ENCODE results near the gene LARGE1.

The LARGE1 gene

DNA sequence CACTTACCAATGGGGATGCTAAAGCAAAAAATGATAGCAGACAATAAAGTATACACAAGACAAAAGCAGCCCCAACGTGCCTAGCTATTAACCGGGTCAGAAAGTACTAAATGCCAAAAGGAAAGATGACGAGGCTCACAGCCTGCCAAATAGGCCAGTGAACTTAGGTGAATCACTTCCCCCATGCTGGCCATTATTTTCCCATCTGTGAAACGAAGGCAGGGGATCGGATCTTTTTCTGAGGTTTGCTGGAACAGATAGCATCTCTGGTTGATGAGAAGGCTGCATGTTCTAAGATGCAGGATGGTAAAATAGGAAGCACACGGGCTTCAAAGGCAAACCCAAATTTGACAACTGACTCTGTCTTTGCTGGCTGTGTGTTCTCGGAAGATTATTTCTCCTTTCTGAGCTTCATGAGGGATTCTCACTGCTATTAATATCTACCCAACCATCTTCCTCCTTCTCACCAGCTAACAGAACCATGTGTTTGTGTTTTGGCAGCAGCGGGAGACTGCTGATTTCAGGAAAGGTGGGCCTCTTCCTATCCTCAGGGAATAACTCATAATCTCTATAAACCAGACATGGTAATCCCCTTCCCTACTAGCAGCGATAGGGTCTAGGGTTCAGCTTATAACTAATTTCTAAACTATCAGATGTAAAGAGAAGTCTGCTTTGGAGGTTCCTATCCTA lies 390.7 kb downstream of the LARGE1 start:
- Histone ChIP-seq H3K4me1 (ENCODE audit: control insufficient read depth, insufficient read depth, low read length) (peaks cover 11% of the 10 kb centered on the region), H3K9me3 (ENCODE audit: control insufficient read depth, low read length) (no peaks in the 10 kb centered on the region), H3K9ac (ENCODE audit: low read length) (no peak overlapping the region), H3K36me3 (ENCODE audit: control insufficient read depth, insufficient read depth, low read length, severe bottlenecking) (no peaks in the 10 kb centered on the region), H3K4me3 (ENCODE audit: low read length) (no peak overlapping the region), H3K27me3 (replicated peaks; ENCODE audit: control insufficient read depth, insufficient read depth, low read length) (no peaks in the 10 kb centered on the region)
- no peak for DNase-seq (ENCODE audit: low read depth)

DNA sequence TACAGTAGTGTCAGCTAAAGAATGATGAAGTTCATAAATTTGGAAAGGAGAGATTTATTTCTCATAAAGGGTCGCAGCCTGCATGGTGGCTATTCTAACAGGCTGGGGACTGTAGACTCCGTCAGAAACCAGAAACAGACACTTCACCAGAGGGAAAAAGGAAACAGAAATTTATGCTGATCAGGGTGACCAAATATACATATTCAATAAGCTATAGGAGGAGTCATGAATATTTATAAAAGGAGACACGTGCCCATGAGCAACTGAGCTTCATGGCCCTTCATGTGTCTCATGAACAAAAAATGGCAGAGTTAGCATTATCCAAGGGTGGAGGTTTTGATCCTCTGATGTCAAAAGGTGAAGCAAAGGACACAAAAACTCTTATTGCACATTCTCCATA lies 392.1 kb downstream of the LARGE1 start:
- DNase-seq (ENCODE audit: low read depth) = no peak
- peaks cover 11% of the 10 kb centered on the region for H3K4me1 ChIP-seq (ENCODE audit: control insufficient read depth, insufficient read depth, low read length)
- H3K27me3 ChIP-seq (replicated peaks; ENCODE audit: control insufficient read depth, insufficient read depth, low read length) = no peaks in the 10 kb centered on the region
- H3K4me3 ChIP-seq (ENCODE audit: low read length) = no peak overlapping the region
- no peaks in the 10 kb centered on the region for H3K36me3 ChIP-seq (ENCODE audit: control insufficient read depth, insufficient read depth, low read length, severe bottlenecking)
- H3K9me3 ChIP-seq (ENCODE audit: control insufficient read depth, low read length) = no peaks in the 10 kb centered on the region
- no peak overlapping the region for H3K9ac ChIP-seq (ENCODE audit: low read length)

DNA sequence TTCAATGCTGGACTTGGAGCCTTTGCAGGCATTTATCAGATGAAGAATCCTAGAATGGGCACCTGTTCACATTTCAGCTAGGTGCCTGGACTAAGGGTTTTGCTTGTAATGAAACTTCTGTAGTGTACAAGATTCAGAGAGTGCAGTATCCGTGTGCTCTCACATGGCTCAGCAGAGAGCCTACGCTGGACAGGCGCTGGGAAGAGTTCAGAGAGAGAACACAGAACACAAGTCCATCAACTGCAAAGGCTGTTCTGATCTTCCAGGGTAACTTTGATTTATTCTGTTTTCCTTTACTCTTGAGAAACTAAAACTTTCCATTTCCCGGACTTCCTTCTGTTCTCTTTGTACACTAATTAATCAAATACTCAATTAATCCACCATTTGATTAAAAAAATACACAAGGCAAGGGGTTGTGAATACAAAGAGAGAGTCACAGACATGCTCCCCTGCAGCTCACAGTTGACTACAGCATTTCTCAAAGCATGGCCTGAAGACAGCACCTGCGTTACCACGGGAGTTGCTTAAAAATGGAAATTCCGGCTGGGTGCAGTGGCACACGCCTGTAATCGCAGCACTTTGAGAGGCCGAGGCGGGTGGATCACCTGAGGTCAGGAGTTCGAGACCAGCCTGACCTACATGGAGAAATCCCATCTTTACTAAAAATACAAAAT lies 393.7 kb downstream of the LARGE1 start:
- peaks cover 11% of the 10 kb centered on the region for H3K4me1 ChIP-seq (ENCODE audit: control insufficient read depth, insufficient read depth, low read length)

DNA sequence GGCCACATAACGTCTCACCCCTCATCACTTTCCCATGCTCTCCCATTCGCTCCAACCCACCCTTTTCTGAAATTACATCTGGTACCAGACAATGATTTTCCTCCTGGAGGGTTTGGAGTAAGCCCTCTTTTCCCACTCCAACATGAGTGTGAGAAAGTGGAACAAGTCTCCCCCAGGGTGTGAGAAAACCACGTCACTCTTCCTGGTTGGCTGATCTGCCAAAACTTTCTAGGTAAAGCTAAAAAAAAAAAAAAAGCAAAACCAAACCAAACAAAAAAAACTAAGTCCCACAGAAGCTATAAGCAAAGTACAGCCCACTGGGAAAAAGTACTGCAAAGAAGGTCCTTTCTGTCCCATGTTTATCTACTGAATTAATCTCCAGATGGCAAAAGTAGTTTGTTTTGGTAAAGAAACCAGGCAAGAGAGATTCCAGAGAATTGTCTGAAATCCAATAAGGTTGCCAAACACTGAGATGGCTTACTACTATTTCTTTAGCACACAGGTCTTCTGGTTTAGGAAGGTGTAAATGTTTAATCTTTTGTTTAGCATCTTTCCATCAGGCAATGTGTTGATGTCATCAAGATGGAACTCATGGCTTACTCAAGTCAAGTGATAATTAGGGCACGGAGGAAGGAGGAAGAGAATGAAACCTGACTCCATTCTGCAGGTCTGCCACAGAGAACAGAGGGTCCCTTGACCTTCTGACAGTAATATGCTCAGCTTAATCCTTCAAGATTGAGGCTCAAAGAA lies 395.6 kb downstream of the LARGE1 start:
- H3K36me3 ChIP-seq (ENCODE audit: control insufficient read depth, insufficient read depth, low read length, severe bottlenecking) = no peaks in the 10 kb centered on the region
- H3K4me3 ChIP-seq (ENCODE audit: low read length) = no peak overlapping the region

More for the DNA sequence above, 393.7 kb downstream of the LARGE1 start:
- no peak for DNase-seq (ENCODE audit: low read depth)
- Histone ChIP-seq H3K4me3 (ENCODE audit: low read length) (no peak overlapping the region), H3K9me3 (ENCODE audit: control insufficient read depth, low read length) (no peaks in the 10 kb centered on the region), H3K27me3 (replicated peaks; ENCODE audit: control insufficient read depth, insufficient read depth, low read length) (no peaks in the 10 kb centered on the region), H3K9ac (ENCODE audit: low read length) (no peak overlapping the region), H3K36me3 (ENCODE audit: control insufficient read depth, insufficient read depth, low read length, severe bottlenecking) (no peaks in the 10 kb centered on the region)

DNA sequence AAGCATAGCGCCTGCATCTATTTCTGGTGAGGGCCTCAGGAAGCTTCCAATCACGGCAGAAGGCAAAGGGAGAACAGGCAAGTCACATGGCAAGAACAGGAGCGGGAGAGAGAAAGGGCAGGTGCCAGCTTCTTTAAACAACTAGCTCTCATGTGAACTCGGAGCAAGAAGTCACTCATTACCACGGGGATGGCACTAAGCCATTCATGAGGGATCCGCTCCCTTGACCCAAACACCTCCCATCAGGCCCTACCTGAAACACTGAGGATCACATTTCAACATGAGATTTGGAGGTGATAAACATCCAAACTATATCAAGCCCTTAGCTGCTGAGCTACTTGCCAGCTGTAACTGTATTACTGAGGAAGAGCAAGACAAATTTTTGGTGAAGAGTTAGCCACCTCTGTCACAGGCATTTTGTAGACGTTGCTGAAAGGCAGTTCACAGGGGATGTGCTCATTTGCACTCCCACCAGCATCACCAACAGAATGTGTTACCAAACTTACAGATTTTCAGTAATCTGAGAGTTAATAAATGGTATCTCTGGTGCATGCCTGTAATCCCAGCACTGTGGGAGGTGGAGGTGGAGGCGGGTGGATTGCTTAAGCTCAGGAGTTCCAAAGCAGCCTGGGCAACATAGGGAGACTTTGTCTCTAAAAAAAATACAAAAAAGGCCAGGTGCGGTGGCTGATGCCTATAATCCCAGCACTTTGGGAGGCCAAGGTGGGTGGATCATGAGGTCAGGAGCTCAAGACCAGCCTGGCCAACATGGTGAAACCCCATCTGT lies 398.2 kb downstream of the LARGE1 start:
- H3K9me3 ChIP-seq (ENCODE audit: control insufficient read depth, low read length) = peaks cover 4% of the 10 kb centered on the region
- no peaks in the 10 kb centered on the region for H3K27me3 ChIP-seq (replicated peaks; ENCODE audit: control insufficient read depth, insufficient read depth, low read length)
- no peak overlapping the region for H3K4me3 ChIP-seq (ENCODE audit: low read length)
- peaks cover 5% of the 10 kb centered on the region for H3K4me1 ChIP-seq (ENCODE audit: control insufficient read depth, insufficient read depth, low read length)
- DNase-seq (ENCODE audit: low read depth) = no peak
- H3K9ac ChIP-seq (ENCODE audit: low read length) = no peak overlapping the region
- no peaks in the 10 kb centered on the region for H3K36me3 ChIP-seq (ENCODE audit: control insufficient read depth, insufficient read depth, low read length, severe bottlenecking)

More for the DNA sequence above, 395.6 kb downstream of the LARGE1 start:
- H3K9me3 ChIP-seq (ENCODE audit: control insufficient read depth, low read length) = peaks cover 4% of the 10 kb centered on the region
- no peaks in the 10 kb centered on the region for H3K27me3 ChIP-seq (replicated peaks; ENCODE audit: control insufficient read depth, insufficient read depth, low read length)
- H3K4me1 ChIP-seq (ENCODE audit: control insufficient read depth, insufficient read depth, low read length) = peaks cover 8% of the 10 kb centered on the region
- no peak for DNase-seq (ENCODE audit: low read depth)
- no peak overlapping the region for H3K9ac ChIP-seq (ENCODE audit: low read length)

DNA sequence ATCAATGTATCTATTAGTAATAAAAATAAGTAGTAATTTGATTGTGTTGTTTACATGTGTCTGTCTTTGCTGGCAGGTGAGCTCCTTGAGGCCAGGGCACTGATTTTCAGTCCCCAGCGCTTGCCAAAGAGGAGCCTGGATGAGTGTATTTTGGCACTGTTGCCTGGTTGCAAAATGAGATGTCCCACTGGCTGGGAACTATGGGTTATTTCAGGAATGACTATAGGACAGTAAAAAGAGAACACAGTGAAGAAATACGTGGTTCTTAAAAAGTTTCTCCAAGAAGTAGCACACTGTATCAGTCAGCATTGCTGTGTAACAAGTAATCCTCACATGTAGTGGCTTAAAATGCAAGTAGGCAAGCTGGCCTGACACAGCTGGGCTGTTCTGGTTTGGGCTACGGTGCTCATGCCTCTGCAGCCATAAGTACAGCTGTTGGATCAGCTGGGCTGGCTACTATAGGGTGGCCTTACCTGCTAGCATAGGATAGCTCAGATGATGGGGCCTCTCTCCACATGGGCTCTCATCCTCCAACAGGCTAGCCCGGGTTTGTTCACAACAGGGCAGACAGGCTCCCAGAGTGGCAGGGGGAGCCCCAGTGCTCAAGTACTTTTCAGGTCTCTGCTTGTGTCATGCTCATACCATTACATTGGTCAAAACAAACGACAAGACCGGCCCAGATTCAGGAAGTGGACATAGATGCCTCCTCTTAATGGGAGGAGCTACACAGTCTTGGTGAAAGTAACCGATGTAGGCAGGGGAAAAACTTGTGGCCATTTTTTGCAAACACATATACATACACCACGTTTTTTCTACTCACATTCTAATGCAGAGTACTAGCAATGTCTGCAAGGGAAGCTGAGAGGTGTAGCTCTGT lies 399.1 kb downstream of the LARGE1 start:
- H3K27me3 ChIP-seq (replicated peaks; ENCODE audit: control insufficient read depth, insufficient read depth, low read length) = no peaks in the 10 kb centered on the region
- peaks cover 5% of the 10 kb centered on the region for H3K4me1 ChIP-seq (ENCODE audit: control insufficient read depth, insufficient read depth, low read length)
- no peaks in the 10 kb centered on the region for H3K36me3 ChIP-seq (ENCODE audit: control insufficient read depth, insufficient read depth, low read length, severe bottlenecking)
- H3K9ac ChIP-seq (ENCODE audit: low read length) = no peak overlapping the region
- no peak for DNase-seq (ENCODE audit: low read depth)
- H3K9me3 ChIP-seq (ENCODE audit: control insufficient read depth, low read length) = peaks cover 4% of the 10 kb centered on the region
- H3K4me3 ChIP-seq (ENCODE audit: low read length) = no peak overlapping the region

DNA sequence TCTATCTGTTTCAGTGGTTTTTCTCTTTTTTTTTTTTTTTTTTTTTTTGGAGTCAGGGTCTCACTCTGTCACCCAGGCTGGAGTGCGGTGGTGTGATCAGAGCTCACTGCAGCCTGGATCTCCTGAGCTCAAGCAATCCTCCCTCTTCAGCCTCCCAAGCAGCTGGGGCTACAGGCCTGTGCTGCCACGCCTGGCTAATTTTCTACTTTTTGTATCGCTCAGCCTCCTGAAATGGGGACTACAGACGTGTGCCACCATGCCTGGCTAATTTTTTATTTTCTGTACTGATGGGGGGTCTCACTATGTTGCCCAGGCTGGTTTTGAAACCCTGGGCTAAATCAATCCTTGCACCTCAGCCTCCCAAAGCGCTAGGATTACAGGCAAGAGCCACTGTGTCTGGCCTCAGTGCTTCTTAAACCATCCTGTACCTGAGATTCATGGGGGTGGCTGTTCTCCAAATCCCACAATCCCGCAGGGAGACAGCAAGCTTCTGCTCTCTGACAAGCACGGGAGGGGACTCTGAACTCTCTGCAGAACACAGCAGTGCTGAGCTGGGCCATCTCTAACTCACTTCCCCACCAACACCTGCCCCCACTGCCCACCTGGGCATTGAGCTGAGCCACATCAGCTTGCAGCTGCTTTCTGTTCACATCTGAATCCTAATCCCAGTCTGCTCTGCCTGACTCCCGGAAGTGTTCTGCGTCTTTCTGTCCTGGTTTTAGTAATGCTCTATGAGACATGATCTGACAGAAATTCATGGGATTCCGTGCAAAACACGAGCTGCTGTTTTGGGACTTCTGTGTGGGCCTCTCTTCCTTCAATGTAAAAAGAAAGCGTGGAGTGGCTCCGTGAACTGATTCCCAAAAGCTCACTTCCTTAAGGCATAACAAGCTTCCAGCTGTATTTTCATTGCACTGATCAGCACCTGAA lies 400.0 kb downstream of the LARGE1 start:
- no peak overlapping the region for H3K9ac ChIP-seq (ENCODE audit: low read length)
- H3K4me3 ChIP-seq (ENCODE audit: low read length) = no peak overlapping the region
- peaks cover 5% of the 10 kb centered on the region for H3K4me1 ChIP-seq (ENCODE audit: control insufficient read depth, insufficient read depth, low read length)
- peaks cover 4% of the 10 kb centered on the region for H3K9me3 ChIP-seq (ENCODE audit: control insufficient read depth, low read length)
- no peaks in the 10 kb centered on the region for H3K36me3 ChIP-seq (ENCODE audit: control insufficient read depth, insufficient read depth, low read length, severe bottlenecking)
- no peak for DNase-seq (ENCODE audit: low read depth)
- H3K27me3 ChIP-seq (replicated peaks; ENCODE audit: control insufficient read depth, insufficient read depth, low read length) = no peaks in the 10 kb centered on the region

DNA sequence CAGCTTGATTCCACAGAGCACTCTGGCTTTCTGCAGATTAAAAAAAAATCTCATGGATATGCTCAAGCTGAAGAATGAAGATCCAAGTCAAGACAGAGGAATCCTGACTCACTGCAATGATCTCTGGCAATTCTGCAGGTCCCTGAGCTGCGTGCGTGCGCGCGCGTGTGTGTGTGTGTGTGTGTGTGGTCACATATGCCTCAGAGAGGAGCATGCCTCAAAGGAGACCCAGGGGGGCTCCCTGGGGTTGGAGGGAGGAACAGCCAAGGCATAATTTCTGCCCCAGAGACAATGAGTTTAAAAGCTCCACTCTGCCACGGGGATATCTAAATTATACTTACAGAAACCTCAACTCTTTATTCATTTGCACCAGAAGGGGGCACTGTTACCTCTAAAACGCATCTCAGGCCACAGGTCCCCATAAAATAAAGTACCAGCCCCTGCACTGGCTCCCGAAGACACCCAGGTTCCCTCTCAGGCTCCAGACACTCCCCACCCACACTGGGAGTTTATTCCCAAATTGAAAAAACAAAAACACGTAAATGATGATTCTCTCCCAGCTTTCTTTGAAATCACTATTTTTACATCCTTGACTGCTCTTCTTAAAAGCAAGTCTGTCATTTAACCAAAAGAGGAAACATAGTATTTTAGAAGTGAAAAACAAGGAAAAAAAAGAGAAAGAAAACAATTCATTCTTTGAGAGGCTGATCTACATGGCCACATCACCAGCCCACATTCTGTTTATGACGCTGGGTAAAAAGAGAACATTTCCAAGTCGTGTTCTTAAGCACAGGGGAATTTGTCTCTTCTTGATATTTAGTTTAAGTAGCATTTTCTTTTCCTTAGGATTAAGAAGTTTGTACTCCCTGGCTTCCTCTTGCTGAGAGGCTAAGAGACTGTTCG lies 401.0 kb downstream of the LARGE1 start:
- no peaks in the 10 kb centered on the region for H3K27me3 ChIP-seq (replicated peaks; ENCODE audit: control insufficient read depth, insufficient read depth, low read length)
- peak overlapping the region; percentile 28 for H3K9ac ChIP-seq (ENCODE audit: low read length)
- H3K36me3 ChIP-seq (ENCODE audit: control insufficient read depth, insufficient read depth, low read length, severe bottlenecking) = no peaks in the 10 kb centered on the region
- peak overlapping the region; percentile 59 for H3K4me3 ChIP-seq (ENCODE audit: low read length)
- peaks cover 5% of the 10 kb centered on the region for H3K4me1 ChIP-seq (ENCODE audit: control insufficient read depth, insufficient read depth, low read length)
- H3K9me3 ChIP-seq (ENCODE audit: control insufficient read depth, low read length) = peaks cover 4% of the 10 kb centered on the region
- peak; percentile 77 for DNase-seq (ENCODE audit: low read depth)

DNA sequence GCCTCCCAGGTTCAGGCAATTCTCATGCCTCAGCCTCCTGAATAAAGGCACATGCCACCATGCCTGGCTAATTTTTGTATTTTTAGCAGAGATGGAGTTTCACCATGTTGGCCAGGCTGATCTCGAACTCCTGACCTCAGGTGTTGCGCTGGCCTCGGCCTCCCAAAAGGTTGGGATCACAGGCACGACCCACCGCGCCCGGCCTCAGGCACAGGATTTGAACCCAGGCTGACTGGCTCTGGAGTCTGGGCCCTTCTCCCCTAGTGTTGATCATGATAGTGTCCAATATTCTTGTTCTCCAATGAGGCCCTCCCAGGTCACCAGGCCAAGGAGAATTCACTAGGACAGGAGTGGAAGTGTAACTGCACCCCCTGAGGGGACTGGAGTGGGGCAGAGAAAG lies 401.9 kb downstream of the LARGE1 start:
- Histone ChIP-seq H3K4me1 (ENCODE audit: control insufficient read depth, insufficient read depth, low read length) (peaks cover 12% of the 10 kb centered on the region), H3K27me3 (replicated peaks; ENCODE audit: control insufficient read depth, insufficient read depth, low read length) (no peaks in the 10 kb centered on the region)
- DNase-seq (ENCODE audit: low read depth) = no peak

More for the DNA sequence above, 401.9 kb downstream of the LARGE1 start:
- peaks cover 4% of the 10 kb centered on the region for H3K9me3 ChIP-seq (ENCODE audit: control insufficient read depth, low read length)
- H3K9ac ChIP-seq (ENCODE audit: low read length) = peak overlapping the region; percentile 28
- H3K36me3 ChIP-seq (ENCODE audit: control insufficient read depth, insufficient read depth, low read length, severe bottlenecking) = no peaks in the 10 kb centered on the region
- H3K4me3 ChIP-seq (ENCODE audit: low read length) = no peak overlapping the region

Data from adipocyte (in vitro differentiated cells).